GM23338 (cell line): ENCODE results near the gene PPID.

ENCODE experiments used
- POLR2AphosphoS5 ChIP-seq: IDR thresholded peaks from 2 replicates; pipeline ENCODE4 v1.6.1; 2016; ENCODE audit warnings: antibody characterized with exemption, low read depth
- TF ChIP-seq, protein P1 (sequence below), 2 experiments: fragments of 200-600 bp in 1 of 2; sonication (generic) in 1 of 2; conservative IDR thresholded peaks; 2 replicates each; pipeline versions ENCODE4 v1.5.1 to v1.6.1; 2016 to 2017; ENCODE audit warnings: antibody characterized with exemption in 2 of 2, low read depth in 2 of 2, mild to moderate bottlenecking in 2 of 2, moderate library complexity in 1 of 2

DNA sequence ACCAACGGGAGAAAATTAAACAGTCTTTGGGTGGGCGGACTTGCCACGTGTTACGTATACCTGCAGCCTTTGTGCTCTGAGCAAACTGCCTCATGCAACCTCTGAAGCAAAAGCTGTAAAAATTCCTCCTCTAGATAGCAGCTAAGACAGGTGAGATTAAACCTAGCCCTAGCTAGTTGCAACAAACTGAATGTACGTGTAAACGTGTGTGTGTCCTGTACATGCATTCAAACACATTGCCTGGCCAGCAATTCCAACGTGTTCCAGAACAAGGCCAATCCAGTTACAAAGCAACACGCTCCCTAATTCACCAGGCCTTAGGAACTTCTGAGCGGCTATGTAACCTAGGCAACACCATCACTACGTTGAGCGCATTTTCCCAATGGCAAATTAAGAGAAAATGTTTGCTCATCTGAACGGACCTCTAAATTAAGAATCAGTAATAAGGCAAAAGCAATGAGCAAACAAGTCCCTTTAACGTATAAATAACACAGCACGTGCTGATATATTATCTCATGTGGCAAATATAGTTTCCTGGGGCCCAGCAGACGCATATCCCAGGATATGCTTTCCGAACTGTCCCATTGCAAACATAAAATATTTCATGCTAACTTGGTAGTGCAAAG is 792 bp downstream of the PPID start:
- TF ChIP-seq, protein P1, sequence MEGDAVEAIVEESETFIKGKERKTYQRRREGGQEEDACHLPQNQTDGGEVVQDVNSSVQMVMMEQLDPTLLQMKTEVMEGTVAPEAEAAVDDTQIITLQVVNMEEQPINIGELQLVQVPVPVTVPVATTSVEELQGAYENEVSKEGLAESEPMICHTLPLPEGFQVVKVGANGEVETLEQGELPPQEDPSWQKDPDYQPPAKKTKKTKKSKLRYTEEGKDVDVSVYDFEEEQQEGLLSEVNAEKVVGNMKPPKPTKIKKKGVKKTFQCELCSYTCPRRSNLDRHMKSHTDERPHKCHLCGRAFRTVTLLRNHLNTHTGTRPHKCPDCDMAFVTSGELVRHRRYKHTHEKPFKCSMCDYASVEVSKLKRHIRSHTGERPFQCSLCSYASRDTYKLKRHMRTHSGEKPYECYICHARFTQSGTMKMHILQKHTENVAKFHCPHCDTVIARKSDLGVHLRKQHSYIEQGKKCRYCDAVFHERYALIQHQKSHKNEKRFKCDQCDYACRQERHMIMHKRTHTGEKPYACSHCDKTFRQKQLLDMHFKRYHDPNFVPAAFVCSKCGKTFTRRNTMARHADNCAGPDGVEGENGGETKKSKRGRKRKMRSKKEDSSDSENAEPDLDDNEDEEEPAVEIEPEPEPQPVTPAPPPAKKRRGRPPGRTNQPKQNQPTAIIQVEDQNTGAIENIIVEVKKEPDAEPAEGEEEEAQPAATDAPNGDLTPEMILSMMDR (conservative IDR thresholded peaks at IDR 0.05; ENCODE audit: low read depth in 2 of 2) = no peak
- no peak for TF ChIP-seq POLR2AphosphoS5
